Measurements from ENCODE around the gene GMPR. TPM values are rescaled to one million over a fixed set of nuclear protein-coding genes. Genes with fewer than 3 reads are reported as not detected.
"Not testable (repeated sequence)": the region's sequence is repeated elsewhere in the genome, so short reads cannot be mapped to it uniquely, and the experiment has no call there.

Gene GMPR
- total RNA-seq, 2 donors from 2014 or later = 0.31 to 3.9 TPM

DNA sequence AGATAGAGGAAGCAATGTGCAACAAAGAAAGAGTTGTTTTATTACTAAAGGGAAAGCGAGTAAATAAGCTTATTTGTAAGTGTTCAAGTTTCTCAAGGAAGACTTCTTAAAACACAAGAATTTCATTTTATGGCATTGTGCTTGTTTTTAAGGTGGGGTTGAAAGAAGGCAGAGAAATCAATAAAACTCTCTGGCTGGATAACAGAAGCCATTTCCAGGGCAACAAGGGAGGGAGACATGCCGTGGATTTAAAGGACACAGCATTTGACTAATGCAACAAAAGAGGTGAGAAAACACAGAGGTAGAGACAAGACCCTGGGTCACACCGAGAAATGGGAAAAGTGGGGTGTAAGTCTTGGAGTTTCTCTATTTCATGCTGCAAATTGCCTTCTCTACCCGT, 28.8 kb upstream of the GMPR start:
- Mint-ChIP-seq H3K4me1 (ENCODE audit: low read depth in 2 of 2) (peaks cover 0 to 5% of the 10 kb centered on the region in 2 donors), H3K4me3 (no peak overlapping the region), H3K36me3 (no peaks in the 10 kb centered on the region), H3K27ac (no peak overlapping the region), H3K27me3 (peaks cover 22 to 23% of the 10 kb centered on the region in 2 donors), H3K9me3 (no peaks in the 10 kb centered on the region)
- no peak for ATAC-seq
- no peak for DNase-seq (ENCODE audit: low spot score)

DNA sequence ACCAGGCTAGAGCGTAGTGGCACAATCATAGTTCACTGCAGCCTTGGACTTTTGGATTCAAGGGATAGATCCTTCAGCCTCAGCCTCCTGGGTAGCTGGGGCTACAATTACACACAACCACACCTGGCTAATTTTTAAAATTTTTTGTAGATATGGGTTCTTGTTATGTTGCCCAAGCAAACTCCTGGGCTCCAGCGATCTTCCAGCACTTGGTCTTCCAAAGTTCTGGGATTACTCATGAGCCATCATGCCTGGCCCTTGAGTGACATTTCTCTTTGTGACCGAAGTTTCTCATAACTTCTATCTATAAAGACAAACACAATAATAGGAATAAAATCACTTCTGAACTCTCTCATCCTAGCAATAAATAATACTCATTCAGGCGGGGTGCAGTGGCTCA, 26.1 kb upstream of the GMPR start:
- Mint-ChIP-seq H3K27ac (no peak overlapping the region), H3K4me1 (ENCODE audit: low read depth in 2 of 2) (peaks cover 6 to 10% of the 10 kb centered on the region in 2 donors), H3K9me3 (no peaks in the 10 kb centered on the region), H3K27me3 (peaks cover 28 to 32% of the 10 kb centered on the region in 2 donors), H3K36me3 (no peaks in the 10 kb centered on the region), H3K4me3 (no peak overlapping the region)
- ATAC-seq = no peak
- DNase-seq (ENCODE audit: low spot score) = no peak

DNA sequence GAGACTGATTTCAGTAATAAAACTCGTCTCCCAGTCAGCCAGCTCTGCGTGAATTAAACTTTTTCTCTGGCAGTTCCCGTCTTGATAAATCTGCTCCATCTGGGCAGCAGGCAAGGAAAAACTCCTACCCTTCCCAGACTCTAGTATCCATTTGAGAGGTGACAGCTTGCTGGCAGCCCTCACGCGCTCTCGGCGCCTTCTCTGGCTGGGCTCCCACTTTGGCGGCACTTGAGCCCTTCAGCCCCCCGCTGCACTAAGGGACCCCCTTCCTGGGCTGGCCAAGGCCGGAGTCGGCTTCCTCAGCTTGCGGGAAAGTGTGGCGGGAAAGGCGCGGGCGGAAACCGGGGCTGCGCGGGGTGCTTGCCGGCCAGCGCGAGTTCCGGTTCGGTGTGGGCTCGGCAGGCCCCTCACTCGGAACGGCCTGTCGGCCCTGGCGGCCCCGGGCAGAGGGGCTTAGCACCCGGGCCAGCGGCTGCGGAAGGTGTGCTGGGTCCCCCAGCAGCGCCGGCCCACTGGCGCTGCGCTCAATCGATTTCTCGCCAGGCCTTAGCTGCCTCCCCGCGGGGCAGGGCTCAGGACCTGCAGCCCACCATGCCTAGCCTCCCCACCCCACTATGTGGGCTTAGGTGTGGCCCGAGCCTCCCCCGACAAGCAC, 21.8 kb upstream of the GMPR start:
- Mint-ChIP-seq H3K4me3 (no peak overlapping the region), H3K9me3 (no peaks in the 10 kb centered on the region), H3K4me1 (ENCODE audit: low read depth in 2 of 2) (peaks cover 6 to 10% of the 10 kb centered on the region in 2 donors), H3K36me3 (no peaks in the 10 kb centered on the region), H3K27ac (peak overlapping the region in 1 of 2 donors; percentile 39), H3K27me3 (peaks cover 19 to 25% of the 10 kb centered on the region in 2 donors)
- DNase-seq (ENCODE audit: low spot score) (no peak), ATAC-seq (no peak)

DNA sequence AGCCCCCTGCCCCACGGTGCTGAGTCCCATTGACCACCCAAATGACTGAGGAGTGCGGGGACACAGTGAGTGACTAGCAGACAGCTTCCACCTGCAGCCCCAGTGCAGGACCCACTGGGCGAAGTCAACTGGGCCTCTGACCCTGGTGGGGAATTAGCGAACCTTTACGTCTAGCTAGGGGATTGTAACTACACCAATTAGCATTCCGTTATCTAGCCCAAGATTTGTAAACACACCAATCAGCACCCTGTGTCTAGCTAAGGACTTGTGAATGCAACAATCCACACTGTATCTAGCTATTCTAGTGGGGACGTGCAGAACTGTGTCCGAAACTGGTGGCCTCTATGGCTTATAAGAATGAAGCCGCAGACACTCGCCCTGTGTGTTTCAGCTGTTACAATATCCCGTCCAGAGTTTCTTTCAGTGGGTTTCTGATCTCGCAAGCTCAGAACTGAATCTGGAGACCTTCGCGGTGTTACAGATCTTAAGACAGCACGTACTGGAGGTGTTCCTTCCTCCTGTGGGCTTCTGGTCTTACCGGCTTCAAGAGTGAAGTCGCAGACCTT, 21.1 kb upstream of the GMPR start:
- Mint-ChIP-seq H3K9me3 (no peaks in the 10 kb centered on the region), H3K27ac (no peak overlapping the region), H3K36me3 (no peaks in the 10 kb centered on the region), H3K4me1 (ENCODE audit: low read depth in 2 of 2) (peaks cover 6 to 10% of the 10 kb centered on the region in 2 donors), H3K4me3 (no peak overlapping the region), H3K27me3 (peaks cover 19 to 25% of the 10 kb centered on the region in 2 donors)
- ATAC-seq = no peak
- no peak for DNase-seq (ENCODE audit: low spot score)

DNA sequence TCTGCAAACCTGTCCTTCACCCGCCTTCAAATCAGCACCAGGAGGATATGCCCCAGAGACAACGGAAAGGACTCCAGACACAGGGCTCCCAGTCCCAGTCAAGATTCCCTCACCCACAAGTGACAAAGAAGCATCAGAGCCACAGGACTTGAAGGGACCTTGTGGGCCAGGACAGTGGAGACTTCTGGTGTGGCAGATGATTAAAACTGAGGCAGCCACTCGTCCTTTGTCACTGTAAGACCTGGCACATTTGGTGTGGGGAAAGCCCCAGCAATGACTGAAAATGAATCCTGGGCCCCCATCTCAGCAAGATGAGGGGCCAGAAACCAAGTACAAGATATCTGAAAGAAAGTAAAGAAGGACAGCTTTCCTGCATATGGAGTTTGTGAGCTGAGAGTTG, 15.6 kb upstream of the GMPR start:
- Mint-ChIP-seq H3K9me3 (no peaks in the 10 kb centered on the region), H3K27ac (no peak overlapping the region), H3K4me1 (ENCODE audit: low read depth in 2 of 2) (peaks cover 3 to 9% of the 10 kb centered on the region in 2 donors), H3K27me3 (peaks cover 7 to 15% of the 10 kb centered on the region in 2 donors), H3K36me3 (no peaks in the 10 kb centered on the region), H3K4me3 (no peak overlapping the region)
- DNase-seq (ENCODE audit: low spot score) = no peak
- ATAC-seq = peak; percentile 52 to 78

DNA sequence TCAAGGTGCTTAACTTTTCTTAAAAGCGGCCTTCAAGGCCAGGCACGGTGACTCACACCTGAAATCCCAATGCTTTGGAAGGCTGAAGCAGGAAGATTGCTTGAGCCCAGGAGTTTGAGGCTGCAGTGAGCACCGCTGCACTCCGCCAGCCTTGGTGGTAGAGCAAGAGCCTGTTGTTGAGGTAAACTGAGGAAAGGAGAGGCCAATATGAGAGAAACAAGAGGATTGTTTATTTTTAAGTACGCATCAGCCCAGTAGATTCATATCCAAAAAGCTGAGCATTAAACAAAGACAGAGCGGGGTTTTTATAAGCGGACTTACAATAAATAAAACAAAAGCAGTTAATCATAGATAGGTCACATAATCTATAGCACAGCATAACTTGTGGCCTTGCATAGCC, 15.0 kb upstream of the GMPR start:
- DNase-seq (ENCODE audit: low spot score) = no peak
- Mint-ChIP-seq H3K27me3 (peaks cover 7 to 15% of the 10 kb centered on the region in 2 donors), H3K4me3 (no peak overlapping the region), H3K27ac (no peak overlapping the region), H3K9me3 (no peaks in the 10 kb centered on the region), H3K36me3 (no peaks in the 10 kb centered on the region), H3K4me1 (ENCODE audit: low read depth in 2 of 2) (peaks cover 3 to 9% of the 10 kb centered on the region in 2 donors)
- ATAC-seq = no peak

DNA sequence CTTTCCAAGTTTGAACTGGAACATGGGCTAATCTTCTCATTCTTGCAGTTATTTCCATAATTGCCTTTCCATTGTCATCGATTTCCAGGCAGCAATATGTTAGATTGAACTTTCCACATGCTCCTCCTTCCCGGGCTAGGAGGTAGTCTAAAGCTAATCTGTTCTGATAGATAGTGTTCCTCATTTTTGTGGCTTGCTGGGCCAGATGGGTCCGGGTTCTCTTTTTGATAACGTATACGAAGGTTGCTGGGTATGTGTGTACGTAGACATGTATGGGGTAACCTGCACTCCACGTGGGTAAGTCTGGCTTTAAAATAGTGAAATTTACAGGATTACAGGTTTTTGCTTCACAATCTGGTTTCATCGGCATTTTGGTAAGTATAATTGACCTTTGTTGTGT, 14.0 kb upstream of the GMPR start:
- Mint-ChIP-seq H3K27ac (no peak overlapping the region), H3K9me3 (no peaks in the 10 kb centered on the region), H3K36me3 (no peaks in the 10 kb centered on the region), H3K4me3 (no peak overlapping the region), H3K4me1 (ENCODE audit: low read depth in 2 of 2) (peaks cover 3 to 9% of the 10 kb centered on the region in 2 donors), H3K27me3 (peaks cover 7% of the 10 kb centered on the region in 2 donors)
- DNase-seq (ENCODE audit: low spot score) = no peak
- no peak for ATAC-seq

DNA sequence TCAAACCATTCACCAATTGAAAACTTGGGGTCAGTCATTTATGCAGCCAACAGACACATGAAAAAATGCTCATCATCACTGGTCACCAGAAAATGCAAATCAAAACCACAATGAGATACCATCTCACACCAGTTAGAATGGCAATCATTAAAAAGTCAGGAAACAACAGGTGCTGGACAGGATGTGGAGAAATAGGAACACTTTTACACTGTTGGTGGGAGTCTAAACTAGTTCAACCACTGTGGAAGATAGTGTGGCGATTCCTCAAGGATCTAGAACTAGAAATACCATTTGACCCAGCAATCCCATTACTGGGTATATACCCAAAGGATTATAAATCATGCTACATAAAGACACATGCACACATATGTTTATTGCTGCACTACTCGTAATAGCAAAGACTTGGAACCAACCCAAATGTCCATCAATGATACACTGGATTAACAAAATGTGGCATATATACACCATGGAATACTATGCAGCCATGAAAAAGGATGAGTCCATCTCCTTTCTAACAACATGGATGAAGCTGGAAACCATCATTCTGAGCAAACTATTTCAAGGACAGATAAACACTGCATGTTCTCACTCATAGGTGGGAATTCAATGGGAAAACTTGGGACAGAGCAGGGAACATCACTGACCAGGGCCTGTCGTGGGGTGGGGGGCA, 13.2 kb upstream of the GMPR start:
- not testable (repeated sequence) for H3K36me3 Mint-ChIP-seq

DNA sequence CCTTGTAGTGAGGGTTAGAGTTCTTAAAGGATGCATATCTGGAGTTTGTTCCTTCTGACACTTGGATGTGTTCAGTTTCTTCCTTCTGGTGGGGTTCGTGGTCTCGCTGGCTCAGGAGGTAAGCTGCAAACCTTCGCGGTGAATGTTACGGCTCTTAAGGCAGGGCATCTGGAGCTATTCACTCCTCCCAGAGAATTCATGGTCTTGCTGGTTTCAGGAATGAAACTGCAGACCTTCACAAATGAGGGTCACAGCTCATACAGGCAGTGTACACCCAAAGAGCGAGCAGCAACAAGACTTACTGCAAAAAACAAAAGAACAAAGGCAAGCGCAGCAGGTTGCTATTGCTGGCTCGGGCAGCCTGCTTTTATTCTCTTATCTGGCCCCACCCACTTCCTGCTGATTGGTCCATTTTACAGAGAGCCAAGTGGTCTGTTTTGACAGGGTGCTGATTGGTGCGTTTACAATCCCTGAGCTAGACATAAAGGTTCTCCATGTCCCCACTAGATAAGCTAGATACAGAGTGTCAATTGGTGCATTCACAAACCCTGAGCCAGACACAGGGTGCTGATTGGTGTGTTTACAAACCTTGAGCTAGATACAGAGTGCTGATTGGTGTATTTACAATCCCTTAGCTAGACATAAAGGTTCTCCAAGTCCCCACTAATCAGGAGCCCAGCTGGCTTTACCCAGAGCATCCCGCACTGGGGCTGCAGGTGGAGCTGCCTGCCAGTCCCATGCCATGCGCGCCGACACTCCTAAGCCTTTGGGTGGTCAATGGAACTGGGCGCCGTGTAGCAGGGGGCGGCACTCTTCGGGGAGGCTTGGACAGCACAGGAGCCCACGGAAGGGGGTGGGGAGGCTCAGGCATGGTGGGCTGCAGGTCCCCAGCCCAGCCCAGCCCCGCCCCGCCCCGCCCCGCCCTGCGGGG, 12.0 kb upstream of the GMPR start:
- not testable (repeated sequence) for H3K27me3 Mint-ChIP-seq; ATAC-seq; H3K9me3 Mint-ChIP-seq; DNase-seq (ENCODE audit: low spot score); H3K4me3 Mint-ChIP-seq; H3K36me3 Mint-ChIP-seq; H3K27ac Mint-ChIP-seq; H3K4me1 Mint-ChIP-seq (ENCODE audit: low read depth in 2 of 2)

More for the DNA sequence above, 13.2 kb upstream of the GMPR start:
- not testable (repeated sequence) for H3K4me1 Mint-ChIP-seq (ENCODE audit: low read depth in 2 of 2); H3K9me3 Mint-ChIP-seq; ATAC-seq; H3K27me3 Mint-ChIP-seq; DNase-seq (ENCODE audit: low spot score); H3K4me3 Mint-ChIP-seq; H3K27ac Mint-ChIP-seq

DNA sequence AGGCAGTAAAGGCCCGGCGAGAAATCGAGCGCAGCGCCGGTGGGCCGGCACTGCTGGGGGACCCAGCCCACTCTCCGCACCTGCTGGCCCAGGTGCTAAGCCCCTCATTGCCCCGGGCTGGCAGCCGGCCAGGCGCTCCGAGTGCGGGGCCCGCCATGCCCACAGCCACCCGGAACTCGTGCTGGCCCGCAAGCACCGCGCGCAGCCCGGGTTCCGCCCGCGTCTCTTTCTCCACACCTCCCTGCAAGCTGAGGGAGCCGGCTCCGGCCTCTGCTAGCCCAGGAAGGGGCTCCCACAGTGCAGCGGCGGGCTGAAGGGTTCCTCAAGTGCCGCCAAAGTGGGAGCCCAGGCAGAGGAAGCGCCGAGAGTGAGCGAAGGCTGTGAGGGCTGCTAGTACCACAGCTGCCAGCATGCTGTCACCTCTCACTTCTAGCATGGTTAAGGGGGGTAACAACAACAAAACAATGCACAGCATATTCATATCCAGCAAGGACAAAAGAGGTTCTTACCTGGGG, 11.3 kb upstream of the GMPR start:
- no peaks in the 10 kb centered on the region for H3K9me3 Mint-ChIP-seq
- H3K27ac Mint-ChIP-seq = no peak overlapping the region
- H3K4me3 Mint-ChIP-seq = no peak overlapping the region
- ATAC-seq = no peak
- H3K27me3 Mint-ChIP-seq = peaks cover 7% of the 10 kb centered on the region in 2 donors
- H3K4me1 Mint-ChIP-seq (ENCODE audit: low read depth in 2 of 2) = peaks cover 3 to 9% of the 10 kb centered on the region in 2 donors
- DNase-seq (ENCODE audit: low spot score) = no peak
- H3K36me3 Mint-ChIP-seq = no peaks in the 10 kb centered on the region

DNA sequence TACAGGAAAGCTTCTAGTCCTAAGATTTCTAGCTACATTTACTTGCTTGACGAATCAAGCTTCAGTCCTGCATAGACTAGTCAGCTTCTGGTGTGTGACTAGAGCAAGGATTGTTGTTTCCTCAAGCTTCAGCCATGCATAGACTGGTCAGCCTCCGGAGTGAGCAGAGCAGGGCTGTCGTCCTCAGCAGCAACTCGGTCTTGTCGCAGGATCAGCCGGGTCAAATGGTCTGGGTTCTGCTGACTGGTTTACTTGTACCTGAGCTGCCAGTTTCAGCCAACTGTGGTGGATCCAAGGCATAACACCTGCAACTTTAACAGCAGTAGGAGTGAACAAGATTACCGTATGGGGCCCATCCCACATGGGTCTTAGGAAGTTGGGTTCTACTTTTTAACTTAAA, 10.8 kb upstream of the GMPR start:
- H3K36me3 Mint-ChIP-seq = no peaks in the 10 kb centered on the region
- DNase-seq (ENCODE audit: low spot score) (no peak), ATAC-seq (no peak)
- H3K4me3 Mint-ChIP-seq = no peak overlapping the region
- no peak overlapping the region for H3K27ac Mint-ChIP-seq
- H3K27me3 Mint-ChIP-seq = peaks cover 7% of the 10 kb centered on the region in 2 donors
- H3K9me3 Mint-ChIP-seq = no peaks in the 10 kb centered on the region
- H3K4me1 Mint-ChIP-seq (ENCODE audit: low read depth in 2 of 2) = peaks cover 3 to 7% of the 10 kb centered on the region in 2 donors

DNA sequence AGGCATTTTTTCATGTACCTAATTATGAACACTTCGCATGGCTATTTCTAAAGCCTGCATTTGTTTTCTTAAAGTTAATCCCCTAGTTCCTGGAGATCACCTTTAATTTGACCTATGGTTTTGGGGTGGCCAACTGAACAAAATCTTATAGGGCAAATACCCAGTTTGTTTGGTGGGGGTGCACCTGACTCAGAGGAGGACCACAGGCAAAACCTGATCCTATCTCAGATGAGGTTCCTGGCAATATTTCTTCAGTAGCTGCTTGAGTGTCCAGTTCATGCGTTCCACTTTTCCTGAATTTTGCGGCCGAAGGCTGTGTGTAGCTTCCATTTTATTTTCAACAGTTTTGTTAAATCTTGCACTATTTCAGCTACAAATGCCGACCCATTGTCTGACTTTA, 10.3 kb upstream of the GMPR start:
- Mint-ChIP-seq H3K36me3 (no peaks in the 10 kb centered on the region), H3K4me3 (no peak overlapping the region), H3K27me3 (peaks cover 3 to 4% of the 10 kb centered on the region in 2 donors), H3K9me3 (no peaks in the 10 kb centered on the region), H3K4me1 (ENCODE audit: low read depth in 2 of 2) (peaks cover under 1 to 3% of the 10 kb centered on the region in 2 donors), H3K27ac (no peak overlapping the region)
- no peak for DNase-seq (ENCODE audit: low spot score)
- ATAC-seq = no peak
